ENCODE results near the gene RMP24.
"Not testable (repeated sequence)": the region's sequence is repeated elsewhere in the genome, so short reads cannot be mapped to it uniquely, and the experiment has no call there.

Gene RMP24

DNA sequence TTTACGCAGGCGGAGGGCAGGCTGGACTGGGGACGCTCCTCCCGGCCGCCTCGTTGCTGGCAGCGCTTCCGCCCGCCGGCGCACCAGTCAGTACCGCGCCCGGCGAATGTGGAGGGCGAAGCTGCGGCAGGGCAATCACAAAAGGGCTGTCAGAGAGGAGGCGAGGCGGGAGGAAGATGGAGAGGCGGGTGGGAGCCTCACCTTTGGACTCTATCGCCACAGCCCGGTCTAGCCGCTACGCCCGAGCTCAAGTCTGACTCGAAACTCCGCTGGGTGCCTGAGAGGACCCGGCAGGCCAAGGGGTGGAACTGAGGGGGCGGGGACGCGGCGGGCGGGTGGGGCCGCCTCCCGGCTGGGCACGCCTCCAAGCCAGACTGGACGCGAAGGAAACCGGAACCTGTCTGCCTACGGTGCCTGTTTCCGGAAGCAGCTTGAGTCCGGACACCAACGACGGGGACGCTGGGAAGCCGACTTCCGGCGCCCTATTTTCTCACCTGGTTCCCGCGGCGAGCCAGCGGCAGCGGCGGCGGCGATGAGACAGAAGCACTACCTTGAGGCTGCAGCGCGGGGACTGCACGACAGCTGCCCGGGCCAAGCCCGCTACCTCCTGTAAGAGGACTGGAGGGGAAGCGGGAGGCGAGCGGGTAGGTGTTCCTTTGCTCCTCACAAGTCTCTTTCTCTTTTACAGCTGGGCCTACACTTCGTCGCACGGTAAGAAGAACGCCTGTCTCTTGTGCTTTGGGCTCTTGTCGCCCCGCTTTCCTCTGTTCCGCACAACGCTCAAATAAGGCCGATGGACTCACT is at the start of gene RMP24:
RMP24 (plus strand) TSS at position 483 of the 804 bp plus-strand sequence.
- DNase-seq, result peak; percentile 91

DNA sequence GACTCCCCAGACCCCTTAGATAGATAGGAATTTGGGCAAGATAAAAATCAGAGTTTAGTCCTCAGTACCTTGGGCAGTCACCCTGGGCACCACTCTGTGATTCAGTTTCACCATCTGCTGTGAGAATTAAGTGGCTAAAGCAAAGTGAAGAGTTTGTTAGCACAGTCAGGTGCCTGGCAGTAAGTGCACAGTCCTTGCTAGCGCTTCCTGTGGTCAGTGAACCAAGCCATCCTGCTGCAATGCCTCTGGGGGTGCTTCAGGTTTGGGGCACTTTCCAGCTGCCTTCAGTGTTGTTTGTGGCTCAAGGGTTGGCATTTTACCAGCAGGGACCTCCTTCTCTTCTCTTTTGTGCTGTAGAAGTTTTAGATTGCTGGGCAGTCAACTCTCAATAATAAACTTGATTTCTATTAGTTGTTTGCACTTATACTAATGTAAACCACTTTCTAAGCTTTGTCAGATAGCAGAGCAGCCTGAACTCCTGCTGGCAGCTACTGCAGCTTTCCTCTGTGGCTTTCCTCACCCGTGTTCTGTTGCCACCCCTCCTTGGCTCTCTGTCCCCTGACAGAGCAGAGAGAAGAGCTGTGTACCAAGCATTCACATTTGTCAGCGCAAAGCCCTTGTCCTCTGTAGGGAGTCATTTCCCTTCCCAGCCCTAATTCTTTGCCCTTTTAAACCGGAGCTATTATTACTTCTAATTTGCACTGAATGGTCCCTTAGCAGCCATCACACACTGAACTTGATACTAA is 48.4 kb upstream of the RMP24 start:
- no peak for DNase-seq

DNA sequence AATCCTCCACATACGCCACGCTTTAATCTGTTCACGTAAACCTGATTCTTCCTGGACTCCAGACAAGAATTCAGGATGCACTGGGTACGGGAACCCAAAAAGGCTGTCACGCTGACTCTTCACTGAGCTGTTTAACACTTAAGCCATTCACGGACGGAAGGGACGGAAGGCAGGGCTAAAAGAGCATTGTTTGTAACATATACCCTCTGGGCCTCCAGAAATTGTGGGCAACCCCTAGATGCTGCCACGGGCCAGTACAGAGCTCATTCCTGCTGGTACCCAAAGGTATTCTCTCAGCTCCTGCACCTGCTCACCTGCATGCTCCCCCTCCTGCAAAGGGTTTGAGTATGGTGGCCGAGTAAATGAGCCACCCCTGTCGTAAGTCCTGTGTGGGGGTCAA is 45.6 kb upstream of the RMP24 start:
- DNase-seq, result no peak

DNA sequence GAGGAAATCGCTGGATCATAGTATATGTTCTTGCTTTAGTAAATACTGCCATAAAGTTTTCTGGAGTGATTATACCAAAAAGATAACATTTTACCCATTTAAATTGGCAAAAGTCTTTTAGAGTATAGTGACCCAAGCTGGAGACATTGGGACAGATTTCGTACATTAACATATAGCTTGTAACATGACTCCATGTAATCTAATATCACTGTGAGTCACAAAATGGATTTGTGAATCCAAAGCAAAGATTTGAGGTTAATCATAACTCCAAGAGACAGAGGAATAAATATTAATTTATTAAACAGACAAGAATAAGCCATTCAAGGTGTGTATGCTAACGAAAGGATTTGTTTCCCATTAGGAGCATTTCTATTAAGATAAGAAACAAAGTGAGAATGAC is 45.0 kb upstream of the RMP24 start:
- no peak for DNase-seq

DNA sequence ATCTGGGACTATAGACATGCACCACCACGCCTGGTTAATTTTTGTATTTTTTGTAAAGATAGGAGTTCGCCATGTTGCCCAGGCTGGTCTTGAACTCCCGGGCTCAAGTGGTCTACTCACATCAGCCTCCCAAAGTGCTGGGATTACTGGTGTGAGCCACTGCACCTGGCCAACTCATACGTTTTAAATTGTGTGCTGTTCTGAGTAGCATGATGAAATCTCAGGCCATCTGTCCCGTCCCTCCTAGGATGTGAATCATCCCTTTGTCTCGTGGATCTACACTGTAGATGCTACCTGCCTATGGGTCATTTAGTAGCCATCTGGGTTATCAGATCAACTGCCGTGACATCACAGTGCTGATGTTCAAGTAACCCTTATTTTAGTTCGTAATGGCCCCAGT is 38.5 kb upstream of the RMP24 start:
- no peak for DNase-seq

DNA sequence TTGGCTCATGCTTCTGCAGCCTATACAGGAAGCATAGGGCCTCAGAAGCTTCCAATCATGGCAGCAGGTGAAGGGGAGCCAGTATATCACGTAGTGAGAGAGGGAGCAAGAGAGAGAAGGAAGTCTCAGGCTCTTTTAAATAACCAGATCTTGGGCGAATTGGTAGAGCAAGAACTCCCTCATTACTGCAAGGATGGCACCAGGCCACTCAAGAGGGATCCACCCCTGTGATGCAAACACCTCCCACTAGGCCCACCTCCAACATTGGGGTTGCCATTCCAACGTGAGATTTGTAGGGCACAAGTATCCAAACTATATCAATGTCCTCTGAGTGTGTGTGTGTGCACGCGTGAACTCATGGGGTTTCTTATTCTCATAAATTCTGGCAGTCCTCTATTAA is 37.6 kb upstream of the RMP24 start:
- no peak for DNase-seq

DNA sequence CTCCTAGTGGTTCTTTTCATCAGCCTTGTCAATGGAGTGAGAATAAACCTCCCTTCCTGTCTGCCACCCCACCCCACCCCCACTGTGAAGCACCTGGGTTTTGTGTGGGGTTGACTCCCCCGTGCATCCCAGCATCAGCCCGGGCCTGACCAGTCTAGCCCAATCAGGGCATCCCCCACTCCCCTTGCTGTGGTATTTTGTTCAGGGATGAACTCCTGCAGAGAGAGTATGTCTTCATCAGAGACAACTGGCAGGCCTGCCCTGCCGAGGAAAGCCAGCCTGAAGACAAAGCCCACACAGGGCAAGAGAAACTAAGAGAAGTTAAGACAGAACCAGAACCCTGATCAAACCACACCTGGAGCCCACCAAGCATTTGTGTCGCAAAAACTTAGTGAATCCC is 36.7 kb upstream of the RMP24 start:
- DNase-seq, result no peak

DNA sequence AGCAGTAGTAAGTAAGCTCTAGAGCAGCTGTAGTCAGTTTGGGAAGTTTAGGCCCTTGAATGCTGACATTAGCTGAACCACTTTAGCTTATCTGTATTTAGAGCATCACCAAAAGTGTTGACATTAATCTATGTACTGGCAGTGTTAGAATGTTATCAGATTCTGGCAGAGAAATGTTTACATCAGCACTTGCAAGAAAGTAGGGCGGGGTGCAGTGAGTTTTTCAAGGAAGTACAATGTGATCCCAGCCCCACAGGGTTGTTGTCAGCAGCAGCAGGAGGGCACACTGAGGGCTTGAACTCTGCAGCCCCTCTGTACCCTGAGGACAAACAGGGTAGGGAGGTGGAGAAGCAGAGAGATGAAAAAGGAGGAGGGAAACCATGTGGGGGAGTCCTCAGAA is 35.5 kb upstream of the RMP24 start:
- DNase-seq, result no peak

DNA sequence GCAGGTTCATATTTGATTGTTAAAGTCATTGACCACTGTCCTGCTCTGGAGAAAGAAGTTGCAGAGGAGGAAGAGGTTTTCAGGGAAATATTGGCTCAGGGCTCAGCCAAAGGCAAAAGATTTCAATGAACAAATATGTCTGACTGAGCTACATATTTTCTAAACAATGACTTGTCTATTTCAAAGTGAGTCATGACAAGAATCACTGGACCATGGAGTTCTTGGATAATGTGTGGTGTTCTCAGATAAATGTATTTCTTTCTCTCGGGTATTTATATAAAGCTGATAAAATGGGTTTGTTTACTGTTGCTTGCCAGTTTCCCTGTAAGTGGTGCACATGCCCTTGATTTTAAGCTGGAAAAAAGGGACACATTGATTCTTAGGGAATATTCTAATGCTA is 34.3 kb upstream of the RMP24 start:
- no peak for DNase-seq

DNA sequence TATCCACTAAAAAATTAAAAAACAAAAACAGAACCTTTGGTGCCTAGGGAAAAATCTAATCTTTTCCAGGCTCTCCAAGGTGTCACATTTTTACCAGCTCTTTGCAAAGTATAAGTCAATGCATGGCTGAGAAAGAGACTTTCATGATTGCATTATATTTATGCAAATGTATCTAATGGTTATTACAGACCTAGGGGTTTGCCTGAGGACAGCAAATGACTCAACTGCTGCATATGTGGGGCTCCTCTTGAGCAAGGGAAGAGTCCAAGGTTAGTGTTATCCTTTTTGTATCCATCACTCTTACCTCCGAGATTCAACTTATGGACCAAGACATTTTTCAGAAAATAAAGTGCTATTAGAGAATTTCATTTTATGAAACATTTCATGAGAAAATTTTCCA is 33.9 kb upstream of the RMP24 start:
- DNase-seq, result no peak

DNA sequence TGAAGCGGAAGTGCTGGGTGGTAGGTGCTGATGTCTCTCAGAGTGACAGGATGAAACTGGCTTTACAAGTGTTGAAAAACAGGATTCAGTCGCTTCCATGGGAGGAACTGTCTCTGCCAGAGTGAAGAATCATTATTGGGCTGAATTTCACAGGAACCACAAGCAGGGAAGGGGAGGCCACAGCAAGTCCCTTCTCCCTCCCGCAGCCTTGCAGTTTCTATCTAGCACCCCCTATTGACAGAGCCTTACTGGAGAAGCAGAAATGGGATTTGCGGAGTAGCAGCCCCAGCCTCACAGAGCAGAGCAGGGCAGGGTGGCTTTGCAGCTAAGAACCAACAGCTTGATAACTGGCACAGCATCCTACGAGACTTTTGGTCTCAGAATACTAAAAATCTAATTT is 33.3 kb upstream of the RMP24 start:
- DNase-seq, result no peak

DNA sequence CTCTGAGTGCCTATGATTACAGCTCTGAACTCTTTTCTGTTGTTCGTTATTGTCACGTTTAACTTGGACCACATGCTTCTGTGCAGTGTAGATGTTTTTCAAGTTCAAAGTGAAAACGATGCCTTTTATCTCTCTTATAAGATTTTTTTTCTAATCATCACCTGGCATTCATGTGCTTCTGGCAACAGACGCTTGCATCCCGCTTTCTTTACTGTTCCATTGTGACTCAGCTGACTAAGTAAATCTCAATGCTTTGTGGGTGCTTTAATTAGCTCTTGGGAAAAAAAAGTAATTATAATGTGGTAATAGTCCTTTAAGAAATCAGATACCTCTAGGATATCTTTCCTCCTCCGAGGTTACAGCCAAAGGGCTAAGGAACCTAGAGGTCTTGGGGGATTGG is 31.2 kb upstream of the RMP24 start:
- no peak for DNase-seq

DNA sequence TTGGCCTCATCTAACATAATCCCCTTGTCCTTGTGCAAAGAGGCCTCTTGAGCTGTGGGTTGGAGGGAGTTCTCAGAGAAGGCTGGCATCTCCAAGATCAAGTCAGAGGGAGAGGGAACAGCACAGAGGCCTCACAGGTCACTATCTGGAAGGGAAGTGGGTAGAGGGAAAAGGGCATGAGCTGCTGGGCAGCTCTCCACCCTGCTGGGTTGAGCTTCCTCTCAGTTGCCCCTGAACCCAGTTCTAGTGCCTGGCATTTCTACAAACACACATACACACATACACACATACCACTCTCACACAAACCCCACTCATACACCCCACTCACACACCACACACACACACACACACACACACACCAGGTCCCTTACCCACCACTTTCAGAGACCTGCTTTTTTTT is 30.3 kb upstream of the RMP24 start:
- no peak for DNase-seq

DNA sequence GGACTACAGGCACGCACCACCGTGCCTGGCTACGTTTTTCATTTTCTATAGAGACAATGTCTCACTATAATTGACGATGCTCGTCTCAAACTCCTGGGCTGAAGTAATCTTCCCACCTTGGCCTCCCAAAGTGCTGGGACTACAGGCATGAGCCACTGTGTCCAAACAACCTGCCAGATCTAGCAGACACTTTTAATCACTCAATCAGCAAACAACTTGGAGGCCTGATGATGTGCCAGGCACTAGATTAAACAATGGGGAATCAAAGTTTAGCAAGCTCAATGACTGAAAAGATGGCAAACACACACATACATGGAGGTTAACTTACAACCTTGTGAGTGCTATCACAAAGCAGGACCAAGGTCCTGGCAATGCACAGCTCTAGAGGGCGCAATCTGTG is 29.8 kb upstream of the RMP24 start:
- DNase-seq, result no peak

DNA sequence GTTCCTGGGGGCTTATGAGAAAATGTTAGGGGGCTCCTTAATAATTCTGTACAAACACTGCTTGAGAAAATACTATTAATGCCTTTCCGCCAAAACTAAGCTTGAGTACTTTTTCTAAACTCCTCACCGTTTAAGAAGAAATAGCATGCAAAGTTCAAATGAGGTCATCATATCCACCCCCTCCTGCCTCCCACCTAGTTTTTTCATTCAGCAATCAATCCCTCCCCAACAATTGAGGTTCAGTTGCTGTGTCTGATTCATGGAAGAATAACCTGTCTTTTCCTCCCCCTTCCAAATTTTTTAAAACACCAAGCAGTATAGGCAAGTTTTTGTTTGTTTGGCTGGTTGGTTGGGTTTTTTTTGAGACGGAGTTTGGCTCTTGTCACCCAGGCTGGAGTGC is 24.4 kb upstream of the RMP24 start:
- DNase-seq, result no peak

DNA sequence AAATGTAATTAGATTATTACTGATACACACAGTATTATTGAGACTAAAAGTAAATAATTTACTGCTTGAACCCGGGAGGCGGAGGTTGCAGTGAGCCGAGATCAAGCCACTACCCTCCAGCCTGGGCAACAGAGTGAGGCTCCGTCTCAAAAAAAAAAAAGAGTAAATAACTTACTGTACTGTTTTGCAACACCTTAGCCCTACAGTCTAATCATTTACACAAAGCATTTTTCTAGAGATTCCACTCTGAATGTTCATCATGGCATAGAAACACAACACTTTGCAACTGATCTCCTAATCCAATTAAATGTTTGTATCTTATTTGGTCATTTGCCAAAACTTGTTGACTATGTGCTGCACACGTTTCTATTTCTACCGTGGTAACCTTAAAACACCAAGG is 23.4 kb upstream of the RMP24 start:
- no peak for DNase-seq

DNA sequence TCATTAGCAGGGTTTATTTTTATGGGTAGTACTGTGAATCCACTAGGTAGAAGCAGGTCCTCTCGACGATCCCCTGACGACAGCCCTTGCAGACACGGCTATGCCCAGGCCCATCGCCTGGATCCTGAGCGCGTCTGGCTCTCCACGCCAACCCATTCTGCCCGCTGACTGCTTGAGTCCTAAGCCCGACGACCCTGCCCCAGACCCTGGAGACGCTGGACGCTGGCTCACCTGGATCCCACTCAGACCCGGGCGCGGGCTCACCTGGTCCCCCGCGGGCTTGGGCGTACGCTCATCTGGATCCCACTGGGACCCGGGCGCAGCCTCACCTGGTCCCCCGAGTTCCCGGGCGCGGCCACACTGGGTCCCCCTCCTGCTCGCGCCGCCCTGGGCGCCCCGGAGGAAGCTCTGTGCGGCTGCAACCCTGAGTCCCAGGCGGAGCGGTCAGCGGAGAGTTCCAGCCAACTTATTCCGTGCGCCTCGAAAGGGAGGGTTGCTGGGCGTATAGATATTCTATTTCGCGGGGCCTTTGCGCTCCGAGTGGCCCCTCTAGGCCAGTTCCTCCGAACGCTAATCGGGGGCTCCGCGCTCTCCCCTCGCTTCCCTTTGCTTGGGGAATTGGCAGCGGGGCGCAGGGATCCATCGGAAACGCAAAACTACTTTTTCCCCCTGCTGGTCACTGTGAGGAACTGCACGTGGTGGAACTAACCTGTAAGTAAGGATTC is 22.4 kb upstream of the RMP24 start:
- peak; percentile 44 for DNase-seq

DNA sequence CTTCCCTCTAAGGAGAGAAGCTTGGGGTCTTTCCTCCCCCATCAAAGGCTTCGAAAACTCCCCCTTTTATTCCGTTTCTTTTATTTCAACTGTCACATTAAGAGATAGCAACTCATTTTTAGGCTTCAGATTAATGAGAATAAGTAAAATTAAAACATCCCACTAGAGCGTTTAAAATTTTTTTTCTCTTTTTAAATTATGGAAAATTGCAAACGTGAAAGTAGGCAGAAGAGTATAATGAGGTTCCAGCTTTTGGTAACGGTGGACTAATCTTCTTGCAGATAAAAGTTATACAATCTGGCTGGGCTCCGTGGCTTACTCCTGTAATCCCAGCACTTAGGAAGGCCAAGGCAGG is 21.9 kb upstream of the RMP24 start:
- no peak for DNase-seq

DNA sequence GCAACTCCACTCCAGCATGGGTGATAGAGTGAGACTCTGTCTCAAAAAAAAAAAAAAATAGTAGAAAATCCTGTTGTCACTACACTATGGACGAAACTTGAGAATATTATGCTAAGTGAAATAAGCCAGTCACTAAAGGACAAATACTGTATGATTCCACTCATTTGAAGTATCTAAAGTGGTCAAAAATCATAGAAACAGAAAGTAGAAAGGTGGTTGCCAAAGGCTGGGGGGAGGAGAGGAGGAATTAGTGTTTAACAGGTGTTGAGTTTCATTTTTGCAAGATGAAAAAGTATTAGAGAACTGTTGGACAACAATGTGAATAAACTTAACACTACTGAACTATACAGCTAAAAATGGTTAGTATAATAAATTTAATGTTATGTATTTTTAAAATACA is 18.8 kb upstream of the RMP24 start:
- DNase-seq, result no peak

DNA sequence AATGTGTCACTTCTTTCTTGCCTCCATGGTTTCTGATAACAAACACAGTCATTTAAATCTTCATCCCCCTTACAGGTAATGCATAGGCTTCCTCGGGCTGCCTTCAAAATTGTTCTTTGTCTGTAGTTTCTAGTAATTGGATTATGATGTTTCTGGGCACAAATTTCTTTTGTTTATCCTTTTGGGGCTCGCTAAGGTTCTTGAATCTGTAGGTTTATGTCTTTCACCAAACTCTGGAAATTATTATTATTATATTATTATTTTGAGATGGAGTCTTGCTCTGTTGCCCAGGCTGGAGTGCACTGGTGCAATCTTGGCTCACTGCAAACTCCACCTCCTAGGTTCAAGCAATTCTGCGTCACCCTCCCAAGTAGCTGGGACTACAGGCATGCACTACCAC is 16.3 kb upstream of the RMP24 start:
- no peak for DNase-seq

DNA sequence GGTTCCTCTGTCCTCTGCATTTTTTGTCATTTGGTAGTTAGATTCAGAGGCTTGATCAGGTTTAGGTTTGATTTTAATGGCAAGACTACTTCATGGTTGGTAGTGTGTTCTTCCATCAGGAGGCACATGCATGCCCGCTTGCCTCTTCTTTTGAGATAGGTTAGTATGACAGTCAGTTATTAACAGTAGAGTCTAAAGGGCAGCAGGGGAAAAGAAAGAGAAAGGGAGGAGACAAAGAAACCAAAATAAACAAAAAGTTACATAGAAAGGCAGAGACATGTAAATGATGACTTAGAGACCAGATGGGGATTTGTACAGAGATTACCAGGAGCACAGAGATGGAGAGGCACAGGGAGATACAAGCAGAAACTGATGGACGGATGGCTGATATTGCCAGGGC is 10.2 kb upstream of the RMP24 start:
- DNase-seq, result no peak

DNA sequence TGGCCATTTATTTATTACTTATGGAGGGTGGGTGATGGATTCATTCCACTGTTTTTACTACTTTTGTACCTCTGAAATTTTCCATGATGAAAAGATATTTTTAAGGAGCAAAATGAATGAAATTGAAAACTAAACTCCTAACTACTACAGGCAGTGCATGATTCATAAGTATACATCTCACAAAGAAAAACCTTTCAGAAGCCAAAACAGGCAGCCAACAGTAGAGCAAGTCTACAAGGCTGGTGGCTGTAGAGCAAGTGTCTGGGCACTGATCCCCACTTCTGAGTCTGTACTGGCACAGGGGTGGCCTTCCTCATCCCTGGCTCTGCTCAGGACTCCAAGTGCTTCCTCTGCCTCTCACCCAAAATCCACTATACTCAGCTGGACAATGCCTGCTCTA is 8.2 kb upstream of the RMP24 start:
- no peak for DNase-seq

DNA sequence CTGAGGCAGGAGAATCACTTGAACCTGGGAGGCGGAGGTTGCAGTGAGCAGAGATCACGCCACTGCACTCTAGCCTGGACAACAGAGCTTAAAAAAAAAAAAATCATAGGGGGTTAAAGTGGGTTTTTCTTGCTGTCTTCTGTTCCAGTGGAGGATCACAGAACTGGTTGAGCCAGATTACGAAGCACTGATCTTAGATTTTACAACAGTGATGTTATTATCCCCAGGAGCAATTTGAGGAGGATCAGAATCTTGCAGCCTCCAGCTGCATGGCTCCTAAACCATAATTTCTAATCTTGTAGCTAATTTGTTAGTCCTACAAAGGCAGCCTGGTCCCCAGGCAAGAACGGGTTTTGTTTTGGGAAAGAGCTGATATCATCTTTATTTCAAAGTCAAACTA is 4.6 kb upstream of the RMP24 start:
- not testable (repeated sequence) for DNase-seq

DNA sequence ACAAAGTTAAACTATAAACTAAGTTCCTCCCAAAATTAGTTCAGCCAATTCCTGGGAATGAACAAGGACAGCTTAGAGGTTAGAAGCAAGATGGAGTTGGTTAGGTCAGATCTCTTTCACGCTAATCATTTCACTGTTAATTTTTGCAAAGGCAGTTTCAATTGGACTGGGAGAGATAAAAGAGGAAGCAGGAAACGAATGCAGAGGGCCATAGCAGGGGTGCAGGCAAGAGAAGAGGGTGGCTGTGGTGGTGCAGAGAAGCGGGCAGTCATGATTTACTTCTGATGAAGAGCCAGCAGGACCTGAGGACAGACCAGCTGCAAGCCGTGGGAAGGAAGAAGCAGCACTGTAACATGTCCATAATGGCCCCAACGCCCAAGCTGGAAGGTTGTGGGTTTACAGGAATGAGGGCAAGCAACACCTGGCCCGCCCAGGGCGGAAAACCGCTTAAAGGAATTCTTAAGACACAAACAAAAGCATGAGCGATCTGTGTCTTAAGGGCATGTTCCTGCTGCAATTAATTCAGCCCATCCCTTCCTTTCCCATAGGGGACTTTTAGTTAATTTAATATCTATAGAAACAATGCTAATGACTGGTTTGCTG is 4.1 kb upstream of the RMP24 start:
- DNase-seq, result no peak

Data from CD4-positive, alpha-beta T cell treated with Interferon gamma for 1 hour (primary cell).